B cell (primary cell): ENCODE data around the gene SEPTIN11.

Experiments used
- CTCF ChIP-seq: fragments of 200-600 bp; IDR thresholded peaks from one replicate; pipeline ENCODE4 v1.8.0; 2022; ENCODE audit warnings: antibody characterized with exemption, mild to moderate bottlenecking
- EZH2 ChIP-seq: IDR thresholded peaks from 2 replicates; pipeline ENCODE4 v1.6.1; 2012; ENCODE audit warnings: borderline replicate concordance, low read depth, mild to moderate bottlenecking, moderate library complexity, low read length; ENCODE audit not compliant: insufficient read depth, poor library complexity, severe bottlenecking

GRCh38 chr4:76931087-76931486, 18.5 kb upstream of the SEPTIN11 start:
- no peak for TF ChIP-seq CTCF
- TF ChIP-seq EZH2 = no peak
